Natural killer cell (primary cell): ENCODE data around the gene STK32C. TPM values are rescaled to one million over a fixed set of nuclear protein-coding genes. Genes with fewer than 3 reads are reported as not detected.

ENCODE experiments used
- ATAC-seq, 3 donors: fragments of 150-1000 bp in 2 of 3; fragments of 200-7000 bp in 1 of 3; cut with Tn5 transposase; 1 replicate in 1 of 3; 2 replicates in 2 of 3; pipeline ENCODE4 v1.10.0; 2021; ENCODE audit warnings: mild to moderate bottlenecking in 2 of 3, moderate library complexity in 2 of 3
- DNase-seq, 2 donors: peaks; one replicate each; pipeline versions ENCODE4 v3.0.0 to v3.0.0-alpha.2; 2013 to 2021; ENCODE audit warnings: mixed read lengths in 1 of 2
- H3K27ac ChIP-seq: one replicate; pipeline ENCODE4 v1.5.1; 2013; ENCODE audit warnings: mild to moderate bottlenecking, low read length
- H3K27me3 ChIP-seq: one replicate; pipeline ENCODE4 v1.6.1; 2013; ENCODE audit warnings: low read length; ENCODE audit not compliant: control insufficient read depth, insufficient read depth
- H3K36me3 ChIP-seq: one replicate; pipeline ENCODE4 v1.6.1; 2013; ENCODE audit warnings: low read length; ENCODE audit not compliant: control insufficient read depth, insufficient read depth
- H3K4me1 ChIP-seq: one replicate; pipeline ENCODE4 v1.6.1; 2013; ENCODE audit warnings: low read length; ENCODE audit not compliant: control insufficient read depth, insufficient read depth
- H3K4me3 ChIP-seq: one replicate; pipeline ENCODE4 v1.5.1; 2013; ENCODE audit warnings: low read length
- H3K9me3 ChIP-seq: one replicate; pipeline ENCODE4 v1.6.1; 2013; ENCODE audit warnings: low read length; ENCODE audit not compliant: control insufficient read depth, insufficient read depth
- H3K27ac Mint-ChIP-seq, 2 donors: one replicate each; pipeline ENCODE4 v1.8.0; 2022; ENCODE audit warnings: mild to moderate bottlenecking in 2 of 2, mixed read lengths in 2 of 2, moderate library complexity in 1 of 2
- H3K27me3 Mint-ChIP-seq, 2 donors: one replicate each; pipeline ENCODE4 v1.8.0; 2022; ENCODE audit warnings: low read depth in 2 of 2, mixed read lengths in 2 of 2
- H3K36me3 Mint-ChIP-seq: one replicate; pipeline ENCODE4 v1.8.0; 2022; ENCODE audit warnings: mixed read lengths
- H3K4me1 Mint-ChIP-seq, 2 donors: one replicate each; pipeline ENCODE4 v1.8.0; 2022; ENCODE audit warnings: mixed read lengths in 2 of 2
- H3K4me3 Mint-ChIP-seq: one replicate; pipeline ENCODE4 v1.8.0; 2022; ENCODE audit warnings: mild to moderate bottlenecking, moderate library complexity, mixed read lengths
- H3K9me3 Mint-ChIP-seq, 2 donors: one replicate each; pipeline ENCODE4 v1.8.0; 2022; ENCODE audit warnings: mixed read lengths in 2 of 2
- WGBS: methylation state at CpG from one replicate; pipeline ENCODE4 v1.1.7; 2013; ENCODE audit warnings: missing lambda C conversion rate; ENCODE audit not compliant: insufficient coverage; 5-methylcytosine and 5-hydroxymethylcytosine counted together
- intact Hi-C: fragments of 100-400 bp; cut with micrococcal nuclease; formaldehyde crosslinking; loops from one replicate; pipeline ENCODE4 v1.14.2; 2022
- total RNA-seq, 4 donors: library from RNA; stranded (reverse); fragments of 120-200 nt in 1 of 4; gene quantifications; one replicate each; pipeline versions ENCODE4 v1.2.3 to v1.2.4, GENCODE V29; 2013 to 2022
- TF ChIP-seq, protein P1 (sequence below): fragments of 200-600 bp; IDR thresholded peaks from one replicate; pipeline ENCODE4 v1.8.0; 2022; ENCODE audit warnings: antibody characterized with exemption

Gene STK32C
- total RNA-seq, 3 donors from 2014 or later (not counting 1 experiment from before 2014, with no cell fraction given) = 12.7 to 22.1 (median 17.9) TPM

- DNase-seq (no peak), ATAC-seq (no peak)
- TF ChIP-seq, protein P1, sequence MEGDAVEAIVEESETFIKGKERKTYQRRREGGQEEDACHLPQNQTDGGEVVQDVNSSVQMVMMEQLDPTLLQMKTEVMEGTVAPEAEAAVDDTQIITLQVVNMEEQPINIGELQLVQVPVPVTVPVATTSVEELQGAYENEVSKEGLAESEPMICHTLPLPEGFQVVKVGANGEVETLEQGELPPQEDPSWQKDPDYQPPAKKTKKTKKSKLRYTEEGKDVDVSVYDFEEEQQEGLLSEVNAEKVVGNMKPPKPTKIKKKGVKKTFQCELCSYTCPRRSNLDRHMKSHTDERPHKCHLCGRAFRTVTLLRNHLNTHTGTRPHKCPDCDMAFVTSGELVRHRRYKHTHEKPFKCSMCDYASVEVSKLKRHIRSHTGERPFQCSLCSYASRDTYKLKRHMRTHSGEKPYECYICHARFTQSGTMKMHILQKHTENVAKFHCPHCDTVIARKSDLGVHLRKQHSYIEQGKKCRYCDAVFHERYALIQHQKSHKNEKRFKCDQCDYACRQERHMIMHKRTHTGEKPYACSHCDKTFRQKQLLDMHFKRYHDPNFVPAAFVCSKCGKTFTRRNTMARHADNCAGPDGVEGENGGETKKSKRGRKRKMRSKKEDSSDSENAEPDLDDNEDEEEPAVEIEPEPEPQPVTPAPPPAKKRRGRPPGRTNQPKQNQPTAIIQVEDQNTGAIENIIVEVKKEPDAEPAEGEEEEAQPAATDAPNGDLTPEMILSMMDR = no peak
- no peaks in the 10 kb centered on the region for H3K4me1 ChIP-seq
- peaks cover 14 to 20% of the 10 kb centered on the region in 2 donors for H3K4me1 Mint-ChIP-seq
- 94% methylated on average over 6 of the region's 6 CpGs for WGBS
- no peak overlapping the region for H3K4me3 Mint-ChIP-seq
- H3K9me3 ChIP-seq = no peaks in the 10 kb centered on the region
- H3K36me3 Mint-ChIP-seq = no peaks in the 10 kb centered on the region
- H3K27me3 ChIP-seq = no peaks in the 10 kb centered on the region
- H3K27me3 Mint-ChIP-seq = no peaks in the 10 kb centered on the region
- H3K27ac Mint-ChIP-seq = no peak overlapping the region
- no peak overlapping the region for H3K27ac ChIP-seq
- H3K4me3 ChIP-seq = no peak overlapping the region
- no peaks in the 10 kb centered on the region for H3K9me3 Mint-ChIP-seq
- H3K36me3 ChIP-seq = no peaks in the 10 kb centered on the region
- intact Hi-C loops = no loop called here
Measured at GRCh38 chr10:132290631-132291030, 17.1 kb downstream of the STK32C start.

DNA sequence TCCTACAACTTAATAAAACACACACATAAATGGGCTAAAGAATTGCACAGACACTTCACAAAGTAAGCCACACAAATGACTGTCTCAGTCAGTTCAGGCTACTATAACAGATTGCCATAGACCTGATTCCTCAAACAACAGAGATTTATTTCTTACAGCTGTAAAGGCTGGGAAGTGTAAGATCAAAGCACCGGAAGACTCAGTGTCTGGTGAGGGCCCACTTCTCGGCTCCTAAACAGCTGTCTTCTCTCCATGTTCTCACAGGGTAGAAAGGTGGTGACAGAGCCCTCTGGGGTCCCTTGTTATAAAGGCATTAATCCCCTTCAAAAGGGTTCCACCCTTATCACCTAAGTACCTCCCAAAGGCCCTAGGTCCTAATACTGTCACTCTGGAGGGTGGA is 18.3 kb downstream of the STK32C start:
- no peak overlapping the region for H3K4me3 ChIP-seq
- no peaks in the 10 kb centered on the region for H3K27me3 ChIP-seq
- no peak overlapping the region for H3K27ac Mint-ChIP-seq
- H3K9me3 Mint-ChIP-seq = no peaks in the 10 kb centered on the region
- no peaks in the 10 kb centered on the region for H3K27me3 Mint-ChIP-seq
- ATAC-seq (no peak), DNase-seq (no peak)
- intact Hi-C loops = no loop called here
- TF ChIP-seq, protein P1 = no peak
- H3K4me3 Mint-ChIP-seq = no peak overlapping the region
- 100% methylated on average over 2 of the region's 2 CpGs for WGBS
- H3K9me3 ChIP-seq = no peaks in the 10 kb centered on the region
- no peaks in the 10 kb centered on the region for H3K36me3 Mint-ChIP-seq
- no peaks in the 10 kb centered on the region for H3K4me1 ChIP-seq
- peaks cover 7 to 14% of the 10 kb centered on the region in 2 donors for H3K4me1 Mint-ChIP-seq
- no peak overlapping the region for H3K27ac ChIP-seq
- H3K36me3 ChIP-seq = no peaks in the 10 kb centered on the region

DNA sequence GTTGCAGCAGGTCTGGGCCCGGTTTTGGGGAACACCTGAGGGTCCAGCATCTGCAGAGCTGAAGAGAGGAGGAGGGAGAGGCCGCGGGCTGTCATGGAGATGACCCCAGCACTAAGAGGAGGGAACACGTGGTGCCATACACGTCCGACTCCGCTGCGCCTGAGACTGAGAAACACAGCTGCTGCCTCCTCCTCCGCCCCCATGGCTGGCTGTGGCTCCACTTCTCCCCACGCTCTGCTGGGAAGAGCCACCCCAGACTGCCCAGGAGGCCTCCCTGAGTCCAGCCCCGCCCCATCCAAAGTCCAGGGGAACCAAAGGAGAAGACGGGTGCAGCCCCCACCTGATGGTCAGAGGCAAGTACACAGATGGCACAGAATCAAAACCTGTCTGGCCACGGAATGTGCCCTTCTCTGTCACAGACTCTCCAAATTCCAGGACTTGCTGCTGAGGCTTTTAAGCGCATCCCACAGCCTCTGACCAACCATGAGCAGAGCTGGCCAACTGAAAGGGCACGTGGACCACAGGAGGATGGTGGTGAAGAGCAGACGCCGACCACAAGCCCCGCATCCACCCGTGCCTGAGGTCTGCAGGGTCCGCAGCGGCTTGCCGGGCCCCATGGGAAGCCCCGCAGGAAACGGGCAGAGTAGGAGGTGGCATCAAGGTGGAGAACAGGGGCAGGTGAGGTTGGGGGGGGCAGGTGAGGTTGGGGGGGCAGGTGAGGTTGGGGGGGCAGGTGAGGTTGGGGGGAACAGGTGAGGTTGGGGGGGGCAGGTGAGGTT is 24.0 kb downstream of the STK32C start:
- Histone ChIP-seq H3K36me3 (no peaks in the 10 kb centered on the region), H3K27me3 (no peaks in the 10 kb centered on the region), H3K4me1 (no peaks in the 10 kb centered on the region), H3K9me3 (no peaks in the 10 kb centered on the region), H3K4me3 (no peak overlapping the region), H3K27ac (no peak overlapping the region)
- DNase-seq (no peak), ATAC-seq (no peak)
- TF ChIP-seq, protein P1 = no peak
- Mint-ChIP-seq H3K4me3 (no peak overlapping the region), H3K27ac (no peak overlapping the region), H3K9me3 (no peaks in the 10 kb centered on the region), H3K36me3 (no peaks in the 10 kb centered on the region), H3K27me3 (no peaks in the 10 kb centered on the region), H3K4me1 (peaks cover 14 to 23% of the 10 kb centered on the region in 2 donors)
- intact Hi-C loops = no loop called here
- WGBS = 82% methylated on average over 23 of the region's 24 CpGs
